ENCODE results near the gene ATP2A3. TPM values are rescaled to one million over a fixed set of nuclear protein-coding genes. Genes with fewer than 3 reads are reported as not detected.

The ATP2A3 gene
- total RNA-seq, 1 experiment from 2014 or later: 13.3 TPM

- peaks cover 4% of the 10 kb centered on the region; the same call in 1 of the 2 replicates for H3K27me3 Mint-ChIP-seq (ENCODE audit: low read depth)
Observed at GRCh38 chr17:3915581-3915994, 48.6 kb downstream of the ATP2A3 start.

More at GRCh38 chr17:3915581-3915994, 48.6 kb downstream of the ATP2A3 start:
- Histone ChIP-seq H4K20me1 (ENCODE audit: control insufficient read depth, insufficient read depth, insufficient read length) (no peaks in the 10 kb centered on the region), H3K9ac (ENCODE audit: extremely low read depth, insufficient read length, low read length) (no peak overlapping the region), H2AK5ac (ENCODE audit: insufficient read length, low read length) (no peak overlapping the region), H3K14ac (ENCODE audit: insufficient read depth, low read length) (no peak overlapping the region), H3K23ac (ENCODE audit: insufficient read length, low read depth, low read length) (no peak overlapping the region), H2BK15ac (ENCODE audit: low read depth, low read length) (no peak overlapping the region), H3K4ac (ENCODE audit: low read depth, low read length) (no peak overlapping the region), H3K4me1 (ENCODE audit: insufficient read depth, low read length) (no peaks in the 10 kb centered on the region), H4K91ac (ENCODE audit: insufficient read length, low read depth, low read length) (no peak overlapping the region), H3K56ac (ENCODE audit: insufficient read length, low read depth, low read length) (no peak overlapping the region), H3K9me3 (ENCODE audit: control insufficient read depth, low read depth, low read length) (no peaks in the 10 kb centered on the region), H2BK12ac (ENCODE audit: insufficient read length, low read depth, low read length) (no peak overlapping the region), H3K4me2 (ENCODE audit: insufficient read depth, insufficient read length, low read length) (no peak overlapping the region), H3K23me2 (ENCODE audit: insufficient read length, low read depth, low read length, poor library complexity, severe bottlenecking) (no peaks in the 10 kb centered on the region), H2BK120ac (ENCODE audit: low read depth, low read length, poor library complexity, severe bottlenecking) (no peak overlapping the region), H4K8ac (replicated peaks; ENCODE audit: insufficient read length, low read depth, low read length) (no peak overlapping the region), H4K5ac (ENCODE audit: insufficient read length, low read depth, low read length) (no peak overlapping the region), H3K79me1 (ENCODE audit: insufficient read depth, low read depth, low read length, poor library complexity, severe bottlenecking) (no peaks in the 10 kb centered on the region), H3K27ac (ENCODE audit: insufficient read length, low read depth, low read length) (no peak overlapping the region), H2BK20ac (ENCODE audit: low read depth, low read length, poor library complexity, severe bottlenecking) (no peak overlapping the region), H3K79me2 (ENCODE audit: insufficient read depth, low read length) (no peaks in the 10 kb centered on the region), H2BK5ac (ENCODE audit: insufficient read length, low read length) (no peak overlapping the region), H3T11ph (ENCODE audit: low read length) (no peak overlapping the region), H3K27me3 (ENCODE audit: insufficient read depth, low read length) (no peaks in the 10 kb centered on the region), H2AFZ (ENCODE audit: low read length) (no peak overlapping the region), H3K18ac (ENCODE audit: insufficient read length, low read depth, low read length) (no peak overlapping the region)
- TF ChIP-seq, protein P1, sequence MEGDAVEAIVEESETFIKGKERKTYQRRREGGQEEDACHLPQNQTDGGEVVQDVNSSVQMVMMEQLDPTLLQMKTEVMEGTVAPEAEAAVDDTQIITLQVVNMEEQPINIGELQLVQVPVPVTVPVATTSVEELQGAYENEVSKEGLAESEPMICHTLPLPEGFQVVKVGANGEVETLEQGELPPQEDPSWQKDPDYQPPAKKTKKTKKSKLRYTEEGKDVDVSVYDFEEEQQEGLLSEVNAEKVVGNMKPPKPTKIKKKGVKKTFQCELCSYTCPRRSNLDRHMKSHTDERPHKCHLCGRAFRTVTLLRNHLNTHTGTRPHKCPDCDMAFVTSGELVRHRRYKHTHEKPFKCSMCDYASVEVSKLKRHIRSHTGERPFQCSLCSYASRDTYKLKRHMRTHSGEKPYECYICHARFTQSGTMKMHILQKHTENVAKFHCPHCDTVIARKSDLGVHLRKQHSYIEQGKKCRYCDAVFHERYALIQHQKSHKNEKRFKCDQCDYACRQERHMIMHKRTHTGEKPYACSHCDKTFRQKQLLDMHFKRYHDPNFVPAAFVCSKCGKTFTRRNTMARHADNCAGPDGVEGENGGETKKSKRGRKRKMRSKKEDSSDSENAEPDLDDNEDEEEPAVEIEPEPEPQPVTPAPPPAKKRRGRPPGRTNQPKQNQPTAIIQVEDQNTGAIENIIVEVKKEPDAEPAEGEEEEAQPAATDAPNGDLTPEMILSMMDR (conservative IDR thresholded peaks at IDR 0.05): no peak
- no peaks in the 10 kb centered on the region for H3K36me3 Mint-ChIP-seq (ENCODE audit: insufficient read depth in 1 of 3, low read depth in 3 of 3)
- peaks cover 0 to 3% of the 10 kb centered on the region in 2 experiments; a peak in 2 of 5 replicates for H3K9me3 Mint-ChIP-seq
- no CpG with 5 or more reads among the region's 13 CpGs for WGBS (ENCODE audit: extremely low coverage, insufficient read length, low lambda C conversion rate)
- H3K4me1 Mint-ChIP-seq: peaks cover 4 to 11% of the 10 kb centered on the region in 2 experiments; a peak in 3 of 4 replicates
- H3K27ac Mint-ChIP-seq: no peak overlapping the region; a peak in 1 of 7 replicates
- DNase-seq: no peak
- no peak overlapping the region for H3K4me3 Mint-ChIP-seq

Measured in H9 (cell line).